Kidney glomerular epithelial cell (primary cell): ENCODE results near the gene ARL14.

Experiments used
- DNase-seq: peaks from one replicate; lab custom pipeline; 2025; lab: John Stamatoyannopoulos, UW

ARL14 gene

GRCh38 chr3:160676547-160677303 lies at the start of gene ARL14:
Gene ARL14, plus strand, starts transcription at chr3:160677160. Its CDS starts 187 bp downstream, at chr3:160677347.
- DNase-seq: peak; percentile 87

GRCh38 chr3:160629491-160629890 lies 47.5 kb upstream of the ARL14 start:
- DNase-seq: no peak

GRCh38 chr3:160633361-160634083 lies 43.4 kb upstream of the ARL14 start:
- no peak for DNase-seq

- DNase-seq: no peak
Observed at GRCh38 chr3:160635213-160635612, 41.7 kb upstream of the ARL14 start.

GRCh38 chr3:160637086-160637485 lies 39.9 kb upstream of the ARL14 start:
- peak; percentile 18 for DNase-seq

GRCh38 chr3:160638184-160638583 lies 38.8 kb upstream of the ARL14 start:
- no peak for DNase-seq

GRCh38 chr3:160641665-160642309 lies 35.2 kb upstream of the ARL14 start:
- DNase-seq: peak; percentile 58

GRCh38 chr3:160643994-160644393 lies 33.0 kb upstream of the ARL14 start:
- DNase-seq: no peak

- no peak for DNase-seq
Observed at GRCh38 chr3:160644491-160644890, 32.5 kb upstream of the ARL14 start.

- no peak for DNase-seq
Observed at GRCh38 chr3:160648701-160649100, 28.3 kb upstream of the ARL14 start.

- no peak for DNase-seq
Observed at GRCh38 chr3:160649596-160649995, 27.4 kb upstream of the ARL14 start.

GRCh38 chr3:160653512-160653911 lies 23.4 kb upstream of the ARL14 start:
- no peak for DNase-seq

- DNase-seq: no peak
Observed at GRCh38 chr3:160660902-160661301, 16.1 kb upstream of the ARL14 start.

- DNase-seq: no peak
Observed at GRCh38 chr3:160661660-160662059, 15.3 kb upstream of the ARL14 start.

GRCh38 chr3:160665231-160665630 lies 11.7 kb upstream of the ARL14 start:
- DNase-seq: no peak

GRCh38 chr3:160665784-160666526 lies 11.0 kb upstream of the ARL14 start:
- DNase-seq: peak; percentile 82

GRCh38 chr3:160667452-160667851 lies 9.5 kb upstream of the ARL14 start:
- DNase-seq: peak; percentile 68

- no peak for DNase-seq
Observed at GRCh38 chr3:160668454-160668853, 8.5 kb upstream of the ARL14 start.

- DNase-seq: no peak
Observed at GRCh38 chr3:160671231-160671630, 5.7 kb upstream of the ARL14 start.

- no peak for DNase-seq
Observed at GRCh38 chr3:160671995-160672394, 5.0 kb upstream of the ARL14 start.

GRCh38 chr3:160673188-160673587 lies 3.8 kb upstream of the ARL14 start:
- DNase-seq: no peak

- DNase-seq: no peak
Observed at GRCh38 chr3:160675566-160676124, 1.3 kb upstream of the ARL14 start.
